B cell (primary cell): ENCODE data around the gene OGT.

Experiments used
- EZH2 ChIP-seq: IDR thresholded peaks from 2 replicates; pipeline ENCODE4 v1.6.1; 2012; ENCODE audit warnings: borderline replicate concordance, low read depth, mild to moderate bottlenecking, moderate library complexity, low read length; ENCODE audit not compliant: insufficient read depth, poor library complexity, severe bottlenecking
- TF ChIP-seq, protein P1 (sequence below): fragments of 200-600 bp; IDR thresholded peaks from one replicate; pipeline ENCODE4 v1.8.0; 2022; ENCODE audit warnings: antibody characterized with exemption, mild to moderate bottlenecking

DNA sequence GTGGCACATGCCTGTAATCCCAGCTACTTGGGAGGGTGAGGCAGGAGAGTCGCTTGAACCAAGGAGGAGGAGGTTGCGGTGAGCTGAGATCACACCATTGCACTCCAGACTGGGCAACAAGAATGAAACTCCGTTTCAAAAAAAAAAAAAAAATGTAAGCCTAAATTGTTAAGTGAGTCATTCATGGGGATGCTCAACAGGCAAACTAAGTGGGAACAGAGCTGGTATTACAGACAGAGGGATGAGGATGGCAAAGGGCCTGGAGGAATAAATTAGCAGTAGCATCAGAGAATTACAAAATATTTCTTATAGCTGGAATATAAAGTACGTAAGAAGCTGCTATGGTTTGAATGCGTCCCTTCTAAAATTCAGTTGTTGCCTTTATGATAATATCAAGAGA lies 43.4 kb upstream of the OGT start:
- TF ChIP-seq, protein P1, sequence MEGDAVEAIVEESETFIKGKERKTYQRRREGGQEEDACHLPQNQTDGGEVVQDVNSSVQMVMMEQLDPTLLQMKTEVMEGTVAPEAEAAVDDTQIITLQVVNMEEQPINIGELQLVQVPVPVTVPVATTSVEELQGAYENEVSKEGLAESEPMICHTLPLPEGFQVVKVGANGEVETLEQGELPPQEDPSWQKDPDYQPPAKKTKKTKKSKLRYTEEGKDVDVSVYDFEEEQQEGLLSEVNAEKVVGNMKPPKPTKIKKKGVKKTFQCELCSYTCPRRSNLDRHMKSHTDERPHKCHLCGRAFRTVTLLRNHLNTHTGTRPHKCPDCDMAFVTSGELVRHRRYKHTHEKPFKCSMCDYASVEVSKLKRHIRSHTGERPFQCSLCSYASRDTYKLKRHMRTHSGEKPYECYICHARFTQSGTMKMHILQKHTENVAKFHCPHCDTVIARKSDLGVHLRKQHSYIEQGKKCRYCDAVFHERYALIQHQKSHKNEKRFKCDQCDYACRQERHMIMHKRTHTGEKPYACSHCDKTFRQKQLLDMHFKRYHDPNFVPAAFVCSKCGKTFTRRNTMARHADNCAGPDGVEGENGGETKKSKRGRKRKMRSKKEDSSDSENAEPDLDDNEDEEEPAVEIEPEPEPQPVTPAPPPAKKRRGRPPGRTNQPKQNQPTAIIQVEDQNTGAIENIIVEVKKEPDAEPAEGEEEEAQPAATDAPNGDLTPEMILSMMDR, result no peak
- TF ChIP-seq EZH2, result no peak
